ENCODE results near the gene PTGR3.

DNA sequence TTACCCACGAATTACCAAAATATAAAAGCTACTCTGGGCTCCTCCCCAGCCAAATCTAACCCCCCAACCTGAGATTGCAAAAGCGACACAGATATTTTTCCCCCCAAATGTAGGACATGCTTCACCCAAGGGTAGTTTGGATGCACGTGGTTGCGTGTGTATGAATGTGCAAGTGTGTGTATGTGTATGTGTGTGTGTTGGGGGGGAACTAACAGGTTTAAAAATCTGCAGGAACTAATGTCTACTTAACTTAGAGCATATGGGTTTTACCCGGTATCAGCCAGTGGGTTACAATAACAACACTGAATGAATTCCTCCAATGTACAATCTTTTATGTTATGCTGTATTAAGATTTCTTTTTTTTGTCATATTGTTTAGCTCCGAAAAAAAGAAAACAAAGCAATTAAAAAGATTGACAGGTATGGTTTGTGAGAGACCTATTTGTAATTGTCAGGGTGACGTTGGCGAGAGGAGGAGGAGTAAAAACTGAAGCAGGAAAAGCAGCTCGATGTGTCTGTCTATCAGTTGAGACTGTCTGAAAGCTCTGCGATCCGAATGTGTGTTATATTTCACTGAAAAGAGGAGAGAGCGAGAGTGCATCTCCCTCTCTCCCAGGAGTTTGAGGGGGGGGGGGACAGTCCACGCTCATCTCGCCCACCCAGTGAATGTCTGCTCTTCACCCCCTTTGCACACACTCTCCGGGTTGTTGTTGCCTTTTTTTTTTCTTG lies 1.5 kb upstream of the PTGR3 start, which contains the start of gene TSHZ1:
- TF ChIP-seq POLR2A (IDR thresholded peaks at IDR 0.05) (peak in 1 of 4 donors; percentile 59), POLR2AphosphoS5 (IDR thresholded peaks at IDR 0.05) (peak; percentile 57 to 84 (median 84))
